ENCODE data around the gene FSTL5.
"Not testable (repeated sequence)": the region's sequence is repeated elsewhere in the genome, so short reads cannot be mapped to it uniquely, and the experiment has no call there.

FSTL5 gene

GRCh38 chr4:162103908-162104307, 59.9 kb downstream of the FSTL5 start:
- not testable (repeated sequence) for DNase-seq

GRCh38 chr4:162102713-162103112, 61.1 kb downstream of the FSTL5 start:
- no peak for DNase-seq

GRCh38 chr4:162101337-162101736, 62.5 kb downstream of the FSTL5 start:
- no peak for DNase-seq

- peak in 1 of 51 donors; percentile 2 for DNase-seq
Measured at GRCh38 chr4:162075726-162076125, 88.1 kb downstream of the FSTL5 start.

GRCh38 chr4:162061214-162061613, 102.6 kb downstream of the FSTL5 start:
- DNase-seq, result peak in 2 of 51 donors; percentile 0 to 1

- no peak for DNase-seq
Measured at GRCh38 chr4:162059656-162060055, 104.1 kb downstream of the FSTL5 start.

- peak in 16 of 51 donors; percentile 0 to 29 (median 7) for DNase-seq
Measured at GRCh38 chr4:162056990-162057389, 106.8 kb downstream of the FSTL5 start.

GRCh38 chr4:162046135-162046534, 117.7 kb downstream of the FSTL5 start:
- DNase-seq, result no peak

GRCh38 chr4:162038112-162038511, 125.7 kb downstream of the FSTL5 start:
- DNase-seq, result no peak

- DNase-seq, result no peak
Measured at GRCh38 chr4:162017863-162018262, 145.9 kb downstream of the FSTL5 start.

GRCh38 chr4:162016991-162017390, 146.8 kb downstream of the FSTL5 start:
- no peak for DNase-seq

- DNase-seq, result no peak
Measured at GRCh38 chr4:162016219-162016618, 147.6 kb downstream of the FSTL5 start.

- DNase-seq, result no peak
Measured at GRCh38 chr4:162015090-162015489, 148.7 kb downstream of the FSTL5 start.

GRCh38 chr4:162011089-162011488, 152.7 kb downstream of the FSTL5 start:
- DNase-seq, result no peak

- no peak for DNase-seq
Measured at GRCh38 chr4:162010362-162010761, 153.4 kb downstream of the FSTL5 start.

- no peak for DNase-seq
Measured at GRCh38 chr4:161992317-161992716, 171.5 kb downstream of the FSTL5 start.

- no peak for DNase-seq
Measured at GRCh38 chr4:161991811-161992210, 172.0 kb downstream of the FSTL5 start.

GRCh38 chr4:161990721-161991120, 173.1 kb downstream of the FSTL5 start:
- no peak for DNase-seq

- DNase-seq, result no peak
Measured at GRCh38 chr4:161988946-161989345, 174.9 kb downstream of the FSTL5 start.

- no peak for DNase-seq
Measured at GRCh38 chr4:161987611-161988010, 176.2 kb downstream of the FSTL5 start.

GRCh38 chr4:161952382-161952781, 211.4 kb downstream of the FSTL5 start:
- DNase-seq, result no peak

- no peak for DNase-seq
Measured at GRCh38 chr4:161949946-161950725, 213.7 kb downstream of the FSTL5 start.

GRCh38 chr4:161948026-161948770, 215.6 kb downstream of the FSTL5 start:
- DNase-seq, result no peak

All from hypothalamus (tissue), 51 donors.